Measurements from ENCODE around the gene GMCL1.

DNA sequence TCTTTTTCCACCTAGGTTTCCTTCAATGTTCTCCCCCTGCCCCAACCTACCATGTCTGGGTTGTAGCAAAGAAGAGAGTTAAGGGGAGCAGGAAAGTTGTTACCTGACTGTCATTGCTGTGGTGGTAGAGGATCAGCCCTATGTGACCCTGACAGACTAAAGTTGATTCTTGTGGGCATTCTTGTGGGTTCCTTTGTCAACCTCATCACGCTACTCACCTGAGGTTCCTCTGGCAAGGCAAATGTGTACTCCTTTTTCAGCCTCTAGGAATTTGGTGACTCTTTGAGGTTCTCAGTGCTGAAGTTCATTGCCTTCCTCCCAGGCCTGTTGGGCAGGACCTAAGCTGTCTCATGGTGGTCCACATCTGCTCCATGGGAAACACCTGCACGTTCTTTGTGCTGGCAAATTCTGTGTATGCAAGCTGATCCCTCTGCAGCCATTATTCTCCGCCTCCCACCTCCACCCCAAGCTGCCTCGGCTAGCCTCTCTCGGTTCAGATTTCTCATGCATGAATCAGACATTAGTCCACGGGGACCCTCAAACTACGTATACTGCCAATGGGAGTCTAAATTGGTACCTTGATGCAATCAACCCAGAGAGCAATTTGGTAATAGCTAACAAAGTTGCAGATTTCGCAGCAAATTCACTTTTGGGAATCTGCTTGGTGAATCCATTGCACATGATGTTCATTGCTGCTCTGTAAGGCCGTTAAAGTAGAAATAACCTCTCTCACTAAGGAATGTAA is 1.5 kb upstream of the GMCL1 start:
- no peak for TF ChIP-seq EGR1 (IDR thresholded peaks at IDR 0.05)
- no peak for TF ChIP-seq TAF1 (IDR thresholded peaks at IDR 0.05; ENCODE audit: low read depth)
- TF ChIP-seq, protein P1, sequence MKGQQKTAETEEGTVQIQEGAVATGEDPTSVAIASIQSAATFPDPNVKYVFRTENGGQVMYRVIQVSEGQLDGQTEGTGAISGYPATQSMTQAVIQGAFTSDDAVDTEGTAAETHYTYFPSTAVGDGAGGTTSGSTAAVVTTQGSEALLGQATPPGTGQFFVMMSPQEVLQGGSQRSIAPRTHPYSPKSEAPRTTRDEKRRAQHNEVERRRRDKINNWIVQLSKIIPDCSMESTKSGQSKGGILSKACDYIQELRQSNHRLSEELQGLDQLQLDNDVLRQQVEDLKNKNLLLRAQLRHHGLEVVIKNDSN (IDR thresholded peaks at IDR 0.05) = no peak
- TF ChIP-seq FOXM1 (IDR thresholded peaks at IDR 0.05; ENCODE audit: borderline replicate concordance, low read depth) = no peak
- no peak for TF ChIP-seq NFIC (IDR thresholded peaks at IDR 0.05)
